Mesendoderm (in vitro differentiated cells): ENCODE data around the gene MGAT5.

Source experiments
- DNase-seq: peaks from one replicate; pipeline ENCODE4 v3.0.0; 2013
- H2AK5ac ChIP-seq: 2 replicates; pipeline ENCODE4 v1.6.1; 2013; ENCODE audit warnings: low read length, inconsistent platforms
- H2BK120ac ChIP-seq: 2 replicates; pipeline ENCODE4 v1.6.1; 2013; ENCODE audit warnings: low read depth, mild to moderate bottlenecking, low read length, moderate library complexity, mixed read lengths
- H2BK15ac ChIP-seq: replicated peaks from 2 replicates; pipeline ENCODE4 v1.6.1; 2013; ENCODE audit warnings: low read depth, mild to moderate bottlenecking, moderate library complexity
- H2BK5ac ChIP-seq: 2 replicates; pipeline ENCODE4 v1.6.1; 2013; ENCODE audit warnings: low read length, inconsistent platforms
- H3K18ac ChIP-seq: 2 replicates; pipeline ENCODE4 v1.6.1; 2013; ENCODE audit warnings: mild to moderate bottlenecking, low read length, mixed read lengths
- H3K23ac ChIP-seq: one replicate; pipeline ENCODE4 v1.6.1; 2013; ENCODE audit warnings: low read length
- H3K27ac ChIP-seq: 2 replicates; pipeline ENCODE4 v1.5.1; 2013; ENCODE audit warnings: low read depth, mild to moderate bottlenecking, inconsistent platforms, low read length, moderate library complexity
- H3K27me3 ChIP-seq: 2 replicates; pipeline ENCODE4 v1.6.1; 2013; ENCODE audit warnings: low read length, control low read depth, mild to moderate bottlenecking, inconsistent platforms; ENCODE audit not compliant: insufficient read depth, poor library complexity
- H3K36me3 ChIP-seq: 2 replicates; pipeline ENCODE4 v1.6.1; 2013; ENCODE audit warnings: low read length, inconsistent platforms; ENCODE audit not compliant: control insufficient read depth, insufficient read depth
- H3K4ac ChIP-seq: one replicate; pipeline ENCODE4 v1.6.1; 2013; ENCODE audit warnings: low read depth, mild to moderate bottlenecking, low read length, moderate library complexity
- H3K4me1 ChIP-seq: 2 replicates; pipeline ENCODE4 v1.6.1; 2013; ENCODE audit warnings: low read depth, low read length, inconsistent platforms; ENCODE audit not compliant: control insufficient read depth
- H3K4me2 ChIP-seq: 2 replicates; pipeline ENCODE4 v1.6.1; 2013; ENCODE audit warnings: low read length
- H3K4me3 ChIP-seq: 2 replicates; pipeline ENCODE4 v1.5.1; 2013; ENCODE audit warnings: mild to moderate bottlenecking, low read length
- H3K56ac ChIP-seq: one replicate; pipeline ENCODE4 v1.6.1; 2013; ENCODE audit warnings: low read length
- H3K79me1 ChIP-seq: 2 replicates; pipeline ENCODE4 v1.6.1; 2013; ENCODE audit warnings: low read length, inconsistent platforms
- H3K79me2 ChIP-seq: 2 replicates; pipeline ENCODE4 v1.6.1; 2013; ENCODE audit warnings: mild to moderate bottlenecking, low read length; ENCODE audit not compliant: control insufficient read depth, insufficient read depth
- H3K9ac ChIP-seq: 2 replicates; pipeline ENCODE4 v1.6.1; 2013; ENCODE audit warnings: low read length, inconsistent platforms
- H4K5ac ChIP-seq: one replicate; pipeline ENCODE4 v1.6.1; 2013; ENCODE audit warnings: low read length
- H4K8ac ChIP-seq: one replicate; pipeline ENCODE4 v1.6.1; 2013; ENCODE audit warnings: low read depth, mild to moderate bottlenecking, control low read depth, low read length, moderate library complexity
- WGBS: extraction: QIAGEN DNeasy Blood & Tissue Kit; methylation state at CpG from one replicate; pipeline ENCODE4 v1.1.7; 2013; ENCODE audit warnings: low lambda C conversion rate, missing lambda C conversion rate; ENCODE audit not compliant: insufficient coverage; ENCODE audit errors: extremely low coverage; 5-methylcytosine and 5-hydroxymethylcytosine counted together

Gene MGAT5

DNA sequence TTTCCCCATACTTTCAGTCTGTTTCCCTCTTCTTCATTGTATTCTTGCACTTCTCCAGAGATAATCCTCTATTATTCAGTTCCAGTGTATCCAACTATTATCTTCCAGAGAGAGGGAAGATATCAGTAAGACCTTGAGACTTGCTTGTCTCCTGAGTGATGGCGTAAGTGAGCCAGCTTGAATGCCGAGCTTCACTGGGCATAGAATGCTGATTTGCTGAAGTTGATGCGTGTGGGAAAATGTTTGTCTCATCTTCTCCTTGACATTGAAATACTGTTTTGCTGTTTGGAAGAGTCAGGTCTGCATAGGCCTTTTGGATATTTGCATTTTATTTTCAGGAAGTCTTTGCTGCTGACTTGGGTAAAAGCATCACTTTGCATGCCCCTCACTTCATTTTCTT, 41.1 kb upstream of the MGAT5 start:
- no peak overlapping the region for H3K23ac ChIP-seq
- H2BK120ac ChIP-seq, result no peak overlapping the region
- H4K5ac ChIP-seq, result no peak overlapping the region
- no peak overlapping the region for H4K8ac ChIP-seq
- H3K36me3 ChIP-seq, result no peaks in the 10 kb centered on the region
- no peak overlapping the region for H3K9ac ChIP-seq
- no peak overlapping the region for H3K56ac ChIP-seq
- H3K4me2 ChIP-seq, result no peak overlapping the region
- peaks cover 12% of the 10 kb centered on the region for H3K79me1 ChIP-seq
- H3K4ac ChIP-seq, result no peak overlapping the region
- H2BK5ac ChIP-seq, result no peak overlapping the region
- H3K79me2 ChIP-seq, result peaks cover 12% of the 10 kb centered on the region
- no peak overlapping the region for H2BK15ac ChIP-seq
- H2AK5ac ChIP-seq, result no peak overlapping the region
- no peak overlapping the region for H3K27ac ChIP-seq
- no peak overlapping the region for H3K4me3 ChIP-seq
- no peaks in the 10 kb centered on the region for H3K4me1 ChIP-seq
- H3K27me3 ChIP-seq, result no peaks in the 10 kb centered on the region
- no CpG with 5 or more reads among the region's 3 CpGs for WGBS
- no peak overlapping the region for H3K18ac ChIP-seq
- DNase-seq, result no peak

DNA sequence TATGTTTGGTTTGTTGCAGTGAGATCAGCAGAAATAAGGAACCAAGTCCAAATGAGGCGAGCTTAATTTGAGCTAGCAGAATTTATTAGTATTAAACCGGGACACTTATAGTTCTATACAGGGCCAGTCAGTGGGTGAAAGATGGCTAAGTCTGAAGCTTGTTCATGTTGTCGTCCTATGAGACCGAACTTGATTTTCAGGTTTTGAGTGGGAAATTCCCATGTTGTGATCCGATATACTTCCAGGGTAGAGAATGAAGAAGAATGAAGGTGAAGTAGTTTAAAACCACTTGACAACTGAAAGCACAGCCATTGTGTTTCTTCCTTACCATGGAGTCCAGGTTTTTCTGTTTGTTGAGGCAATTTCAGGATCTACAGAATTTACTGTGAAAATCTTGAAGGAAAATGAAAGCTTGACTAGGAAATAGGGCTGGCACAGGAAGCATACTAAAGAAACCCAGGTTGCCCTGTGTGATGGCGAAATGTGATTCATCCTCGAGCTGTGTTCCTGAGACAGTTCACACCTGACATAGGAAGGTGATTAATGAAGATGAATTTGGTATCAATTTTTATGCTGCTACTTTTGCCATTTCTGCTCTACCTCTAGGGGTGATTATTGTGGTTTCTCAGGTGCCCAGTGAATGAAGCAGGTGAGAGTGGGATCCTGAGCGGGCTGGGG, 37.6 kb upstream of the MGAT5 start:
- WGBS, result no CpG with 5 or more reads among the region's 8 CpGs
- Histone ChIP-seq H3K36me3 (no peaks in the 10 kb centered on the region), H4K8ac (no peak overlapping the region), H3K18ac (peak overlapping the region; percentile 20), H4K5ac (no peak overlapping the region), H3K4ac (no peak overlapping the region), H3K56ac (no peak overlapping the region), H3K79me2 (peaks cover 15% of the 10 kb centered on the region), H3K4me1 (peaks cover 19% of the 10 kb centered on the region), H2BK120ac (no peak overlapping the region), H3K4me2 (no peak overlapping the region), H3K79me1 (peaks cover 21% of the 10 kb centered on the region), H3K23ac (no peak overlapping the region), H2AK5ac (no peak overlapping the region), H3K27me3 (no peaks in the 10 kb centered on the region), H3K4me3 (no peak overlapping the region), H2BK15ac (no peak overlapping the region), H2BK5ac (no peak overlapping the region), H3K27ac (no peak overlapping the region), H3K9ac (no peak overlapping the region)
- DNase-seq, result no peak

DNA sequence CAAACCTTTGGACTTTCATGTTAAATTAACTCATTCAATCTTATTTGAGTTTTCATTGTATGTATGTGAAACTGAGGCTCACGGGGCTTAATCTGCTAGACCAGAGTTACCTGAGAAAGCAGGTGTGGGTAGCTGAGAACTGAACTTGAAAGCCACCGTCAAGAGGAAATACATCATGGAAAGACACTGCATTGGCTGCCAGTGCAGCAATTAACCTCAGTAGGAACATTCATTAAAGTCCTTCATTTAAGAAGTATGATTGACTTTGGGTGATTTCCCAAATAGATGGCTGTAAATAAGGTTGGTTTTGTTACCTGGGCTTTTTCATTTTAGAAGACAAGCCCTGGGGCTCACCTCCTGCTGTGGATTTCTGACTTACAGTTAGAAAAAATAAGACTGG, 36.5 kb upstream of the MGAT5 start:
- H3K9ac ChIP-seq, result no peak overlapping the region
- no peak overlapping the region for H3K18ac ChIP-seq
- no peak overlapping the region for H2BK5ac ChIP-seq
- WGBS, result no CpG with 5 or more reads among the region's 2 CpGs
- H3K36me3 ChIP-seq, result no peaks in the 10 kb centered on the region
- H2BK120ac ChIP-seq, result no peak overlapping the region
- no peaks in the 10 kb centered on the region for H3K27me3 ChIP-seq
- no peak overlapping the region for H4K8ac ChIP-seq
- no peak overlapping the region for H2AK5ac ChIP-seq
- H3K4me3 ChIP-seq, result no peak overlapping the region
- H3K56ac ChIP-seq, result no peak overlapping the region
- H3K79me1 ChIP-seq, result peaks cover 23% of the 10 kb centered on the region
- peaks cover 19% of the 10 kb centered on the region for H3K4me1 ChIP-seq
- no peak overlapping the region for H3K27ac ChIP-seq
- H2BK15ac ChIP-seq, result no peak overlapping the region
- no peak overlapping the region for H4K5ac ChIP-seq
- no peak for DNase-seq
- no peak overlapping the region for H3K4ac ChIP-seq
- no peak overlapping the region for H3K4me2 ChIP-seq
- H3K79me2 ChIP-seq, result peaks cover 17% of the 10 kb centered on the region
- no peak overlapping the region for H3K23ac ChIP-seq

DNA sequence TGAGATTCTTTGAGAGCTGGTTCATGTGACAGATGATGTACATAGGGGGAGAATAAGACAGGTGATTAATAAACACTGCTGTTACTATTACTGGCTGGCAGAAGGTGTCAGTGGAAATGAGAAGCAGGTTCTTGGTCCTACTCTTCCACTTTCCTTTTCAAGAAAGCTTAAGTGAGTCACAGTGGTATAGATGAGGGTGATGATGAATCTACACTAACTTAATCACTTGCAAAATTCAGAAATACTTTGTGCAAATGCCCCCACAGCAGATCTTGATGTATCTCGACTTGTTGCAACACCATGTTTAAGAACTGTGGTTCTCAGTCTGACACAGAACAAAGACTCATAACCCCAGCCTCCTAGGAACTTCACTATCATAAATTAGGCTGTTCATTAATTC, 35.9 kb upstream of the MGAT5 start:
- no peak overlapping the region for H4K8ac ChIP-seq
- H3K79me1 ChIP-seq, result peaks cover 21% of the 10 kb centered on the region
- H3K18ac ChIP-seq, result peak overlapping the region; percentile 61
- H2BK15ac ChIP-seq, result no peak overlapping the region
- peaks cover 19% of the 10 kb centered on the region for H3K4me1 ChIP-seq
- WGBS, result no CpG with 5 or more reads among the region's 1 CpG
- H3K4me3 ChIP-seq, result no peak overlapping the region
- no peak overlapping the region for H2AK5ac ChIP-seq
- H3K36me3 ChIP-seq, result no peaks in the 10 kb centered on the region
- no peak overlapping the region for H3K4me2 ChIP-seq
- H2BK120ac ChIP-seq, result no peak overlapping the region
- DNase-seq, result no peak
- no peak overlapping the region for H3K23ac ChIP-seq
- H3K4ac ChIP-seq, result no peak overlapping the region
- H3K27ac ChIP-seq, result no peak overlapping the region
- no peaks in the 10 kb centered on the region for H3K27me3 ChIP-seq
- no peak overlapping the region for H4K5ac ChIP-seq
- H2BK5ac ChIP-seq, result no peak overlapping the region
- H3K9ac ChIP-seq, result no peak overlapping the region
- H3K79me2 ChIP-seq, result peaks cover 12% of the 10 kb centered on the region
- no peak overlapping the region for H3K56ac ChIP-seq

DNA sequence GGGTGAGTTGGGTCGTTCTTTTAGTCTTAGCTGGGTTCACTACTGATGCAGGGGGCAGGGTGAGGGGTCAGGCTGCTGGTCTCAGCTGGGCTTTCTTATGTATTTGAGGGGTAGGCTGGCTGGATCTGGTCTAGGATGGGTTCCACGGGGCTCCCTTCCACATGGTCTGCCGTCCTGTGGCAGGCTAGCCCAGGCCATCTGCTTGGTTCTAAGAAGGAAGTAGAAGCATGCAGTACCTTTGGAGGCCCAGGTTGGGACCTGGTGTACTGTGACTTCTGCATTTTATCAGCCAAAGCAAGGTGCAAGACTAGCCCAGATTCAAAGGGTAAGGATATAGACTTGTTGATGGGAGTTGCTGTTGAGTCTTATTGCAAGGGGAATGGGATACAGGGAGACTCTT, 35.5 kb upstream of the MGAT5 start:
- no peak overlapping the region for H2BK15ac ChIP-seq
- H3K79me2 ChIP-seq, result peaks cover 12% of the 10 kb centered on the region
- no CpG with 5 or more reads among the region's 3 CpGs for WGBS
- H3K4me3 ChIP-seq, result no peak overlapping the region
- H4K5ac ChIP-seq, result no peak overlapping the region
- peaks cover 19% of the 10 kb centered on the region for H3K4me1 ChIP-seq
- H3K79me1 ChIP-seq, result peaks cover 21% of the 10 kb centered on the region
- no peak overlapping the region for H2AK5ac ChIP-seq
- no peak overlapping the region for H3K56ac ChIP-seq
- H3K18ac ChIP-seq, result peak overlapping the region; percentile 61
- no peak overlapping the region for H3K23ac ChIP-seq
- DNase-seq, result no peak
- H3K27ac ChIP-seq, result no peak overlapping the region
- H3K27me3 ChIP-seq, result no peaks in the 10 kb centered on the region
- no peak overlapping the region for H4K8ac ChIP-seq
- H3K9ac ChIP-seq, result no peak overlapping the region
- H2BK120ac ChIP-seq, result no peak overlapping the region
- no peaks in the 10 kb centered on the region for H3K36me3 ChIP-seq
- no peak overlapping the region for H3K4me2 ChIP-seq
- no peak overlapping the region for H2BK5ac ChIP-seq
- H3K4ac ChIP-seq, result no peak overlapping the region
